K562 (cell line): ENCODE measurements around the gene DCAF16. TPM values are rescaled to one million over a fixed set of nuclear protein-coding genes. Genes with fewer than 3 reads are reported as not detected.

Source experiments
- CHD1 ChIP-seq: fragments of 200-600 bp; sonication (generic); IDR thresholded peaks from one replicate; pipeline ENCODE4 v1.6.1; 2012; ENCODE audit warnings: mild to moderate bottlenecking, moderate library complexity, low read length, inconsistent platforms
- EP400 ChIP-seq: fragments of 450-650 bp; IDR thresholded peaks from 2 replicates; pipeline ENCODE4 v1.6.1; 2017; ENCODE audit warnings: antibody characterized with exemption, mild to moderate bottlenecking, moderate library complexity
- FOXA3 ChIP-seq, 2 experiments: fragments of 450-650 bp in 1 of 2; sonication (generic) in 1 of 2; formaldehyde crosslinking; IDR thresholded peaks in 1 of 2; conservative IDR thresholded peaks in 1 of 2; 2 replicates each; pipeline versions ENCODE4 v1.4.0 to v1.8.0; 2020 to 2022; ENCODE audit warnings: mild to moderate bottlenecking in 2 of 2, missing genetic modification reagents in 1 of 2
- HNRNPLL ChIP-seq: fragments of 200-400 bp; formaldehyde crosslinking; IDR thresholded peaks from 2 replicates; pipeline ENCODE4 v1.6.1; 2017; ENCODE audit warnings: low read length, low read depth, mild to moderate bottlenecking; ENCODE audit not compliant: poor library complexity, severe bottlenecking
- MTA3 ChIP-seq: fragments of 450-650 bp; formaldehyde crosslinking; IDR thresholded peaks from 2 replicates; pipeline ENCODE4 v1.6.1; 2017; ENCODE audit warnings: mild to moderate bottlenecking, borderline replicate concordance
- NR2C2 ChIP-seq, 2 experiments: fragments of 200-800 bp in 1 of 2; sonication (Bioruptor generic) in 1 of 2; sonication (generic) in 1 of 2; formaldehyde crosslinking in 1 of 2; IDR thresholded peaks; 2 replicates each; pipeline versions ENCODE4 v1.6.1 to v1.8.0; 2016 to 2022; ENCODE audit warnings: mild to moderate bottlenecking in 1 of 2, missing compliant biosample characterization in 1 of 2, missing genetic modification characterization in 1 of 2, missing genetic modification reagents in 1 of 2
- POLR2H ChIP-seq: IDR thresholded peaks from 2 replicates; pipeline ENCODE4 v1.6.1; 2016; ENCODE audit warnings: missing genetic modification characterization, low read depth, mild to moderate bottlenecking, control low read depth, missing compliant biosample characterization, moderate library complexity
- ZBTB17 ChIP-seq: fragments of 450-650 bp; formaldehyde crosslinking; IDR thresholded peaks from 2 replicates; pipeline ENCODE4 v1.4.0; 2020; ENCODE audit warnings: mild to moderate bottlenecking
- ZNF146 ChIP-seq: IDR thresholded peaks from one replicate; pipeline ENCODE4 v1.6.1; 2018; ENCODE audit warnings: missing compliant biosample characterization; ENCODE audit not compliant: unreplicated experiment
- ZNF445 ChIP-seq: fragments of 250-450 bp; sonication (Bioruptor Pico); IDR thresholded peaks from 2 replicates; pipeline ENCODE4 v1.4.0; 2020; ENCODE audit warnings: low read depth, mild to moderate bottlenecking, moderate library complexity
- polyA plus RNA-seq, 8 experiments: library from polyadenylated mRNA; depleted of rRNA in 4 of 8; stranded (reverse) in 5 of 8; unstranded in 3 of 8; fragments of >200 nt; fragmentation: Nextera tagmentation in 2 of 8; fragmentation: Illumina TruSeq in 1 of 8; extraction: Ambion mirVana in 2 of 8; extraction: Trizol in 1 of 8; gene quantifications; 2 replicates each; pipeline versions ENCODE4 v1.2.1 to v1.2.3, GENCODE V29; 2011 to 2014; ENCODE audit warnings: inconsistent platforms in 1 of 8, missing spikeins in 1 of 8
- total RNA-seq, 7 experiments: library from RNA; depleted of rRNA in 6 of 7; stranded (reverse); fragments of >200 nt in 6 of 7; fragmentation: Illumina TruSeq in 2 of 7; extraction: Trizol in 2 of 7; gene quantifications; 2 replicates each; pipeline versions ENCODE4 v1.2.1 to v1.2.3, GENCODE V29; 2011 to 2021; ENCODE audit warnings: low replicate concordance in 1 of 7
- TF ChIP-seq, protein P1 (sequence below): fragments of 450-650 bp; IDR thresholded peaks from 2 replicates; pipeline ENCODE4 v1.6.1; 2016; ENCODE audit warnings: mild to moderate bottlenecking, moderate library complexity
- TF ChIP-seq, protein P2 (sequence below): fragments of 450-650 bp; IDR thresholded peaks from 2 replicates; pipeline ENCODE4 v1.6.1; 2016; ENCODE audit warnings: borderline replicate concordance

The DCAF16 gene
- total and polyA plus RNA-seq, 9 of the 15 experiments (the other 6 are each of a cell fraction or from before 2014, with no cell fraction given): 20.5 to 82.8 (median 67.8) TPM

DNA sequence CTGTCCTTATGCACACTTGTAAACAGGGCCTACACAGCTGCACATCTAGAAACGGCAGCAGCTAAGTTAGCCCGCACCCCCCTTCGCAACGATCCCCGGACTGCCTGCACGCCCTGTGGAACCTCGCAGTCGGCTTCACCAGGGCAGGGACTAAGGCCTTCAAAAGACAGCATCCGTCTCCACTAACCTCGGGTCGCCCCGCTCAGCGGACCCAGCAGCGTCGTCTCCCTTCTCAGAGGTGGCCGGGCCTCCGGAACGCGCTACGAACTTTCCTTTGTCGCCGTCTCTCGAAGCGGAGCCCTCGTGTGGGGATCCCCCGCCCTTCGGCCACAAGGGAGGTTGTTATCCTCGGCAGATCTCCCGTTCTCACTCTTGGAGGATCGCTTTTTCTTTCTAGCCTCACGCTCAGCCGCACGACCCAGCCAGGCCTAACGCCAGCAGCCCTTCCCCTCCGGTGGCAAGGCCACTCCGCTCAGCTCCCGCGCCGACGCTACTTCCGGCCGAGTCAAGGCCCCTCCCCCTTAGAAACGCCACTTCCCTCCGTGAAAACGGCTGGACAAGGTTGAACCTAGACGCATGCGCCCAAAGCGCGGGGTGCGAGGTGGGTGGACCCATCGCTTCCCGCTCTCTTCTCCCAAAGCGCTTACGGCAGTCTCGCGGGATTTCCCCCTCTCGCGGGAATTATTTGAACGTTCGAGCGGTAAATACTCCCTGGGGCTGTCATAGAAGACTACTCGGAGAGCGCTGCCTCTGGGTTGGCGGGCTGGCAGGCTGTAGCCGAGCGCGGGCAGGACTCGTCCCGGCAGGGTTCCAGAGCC, at the start of gene DCAF16, which contains the start of gene NCAPG (continued):
- TF ChIP-seq, protein P1, sequence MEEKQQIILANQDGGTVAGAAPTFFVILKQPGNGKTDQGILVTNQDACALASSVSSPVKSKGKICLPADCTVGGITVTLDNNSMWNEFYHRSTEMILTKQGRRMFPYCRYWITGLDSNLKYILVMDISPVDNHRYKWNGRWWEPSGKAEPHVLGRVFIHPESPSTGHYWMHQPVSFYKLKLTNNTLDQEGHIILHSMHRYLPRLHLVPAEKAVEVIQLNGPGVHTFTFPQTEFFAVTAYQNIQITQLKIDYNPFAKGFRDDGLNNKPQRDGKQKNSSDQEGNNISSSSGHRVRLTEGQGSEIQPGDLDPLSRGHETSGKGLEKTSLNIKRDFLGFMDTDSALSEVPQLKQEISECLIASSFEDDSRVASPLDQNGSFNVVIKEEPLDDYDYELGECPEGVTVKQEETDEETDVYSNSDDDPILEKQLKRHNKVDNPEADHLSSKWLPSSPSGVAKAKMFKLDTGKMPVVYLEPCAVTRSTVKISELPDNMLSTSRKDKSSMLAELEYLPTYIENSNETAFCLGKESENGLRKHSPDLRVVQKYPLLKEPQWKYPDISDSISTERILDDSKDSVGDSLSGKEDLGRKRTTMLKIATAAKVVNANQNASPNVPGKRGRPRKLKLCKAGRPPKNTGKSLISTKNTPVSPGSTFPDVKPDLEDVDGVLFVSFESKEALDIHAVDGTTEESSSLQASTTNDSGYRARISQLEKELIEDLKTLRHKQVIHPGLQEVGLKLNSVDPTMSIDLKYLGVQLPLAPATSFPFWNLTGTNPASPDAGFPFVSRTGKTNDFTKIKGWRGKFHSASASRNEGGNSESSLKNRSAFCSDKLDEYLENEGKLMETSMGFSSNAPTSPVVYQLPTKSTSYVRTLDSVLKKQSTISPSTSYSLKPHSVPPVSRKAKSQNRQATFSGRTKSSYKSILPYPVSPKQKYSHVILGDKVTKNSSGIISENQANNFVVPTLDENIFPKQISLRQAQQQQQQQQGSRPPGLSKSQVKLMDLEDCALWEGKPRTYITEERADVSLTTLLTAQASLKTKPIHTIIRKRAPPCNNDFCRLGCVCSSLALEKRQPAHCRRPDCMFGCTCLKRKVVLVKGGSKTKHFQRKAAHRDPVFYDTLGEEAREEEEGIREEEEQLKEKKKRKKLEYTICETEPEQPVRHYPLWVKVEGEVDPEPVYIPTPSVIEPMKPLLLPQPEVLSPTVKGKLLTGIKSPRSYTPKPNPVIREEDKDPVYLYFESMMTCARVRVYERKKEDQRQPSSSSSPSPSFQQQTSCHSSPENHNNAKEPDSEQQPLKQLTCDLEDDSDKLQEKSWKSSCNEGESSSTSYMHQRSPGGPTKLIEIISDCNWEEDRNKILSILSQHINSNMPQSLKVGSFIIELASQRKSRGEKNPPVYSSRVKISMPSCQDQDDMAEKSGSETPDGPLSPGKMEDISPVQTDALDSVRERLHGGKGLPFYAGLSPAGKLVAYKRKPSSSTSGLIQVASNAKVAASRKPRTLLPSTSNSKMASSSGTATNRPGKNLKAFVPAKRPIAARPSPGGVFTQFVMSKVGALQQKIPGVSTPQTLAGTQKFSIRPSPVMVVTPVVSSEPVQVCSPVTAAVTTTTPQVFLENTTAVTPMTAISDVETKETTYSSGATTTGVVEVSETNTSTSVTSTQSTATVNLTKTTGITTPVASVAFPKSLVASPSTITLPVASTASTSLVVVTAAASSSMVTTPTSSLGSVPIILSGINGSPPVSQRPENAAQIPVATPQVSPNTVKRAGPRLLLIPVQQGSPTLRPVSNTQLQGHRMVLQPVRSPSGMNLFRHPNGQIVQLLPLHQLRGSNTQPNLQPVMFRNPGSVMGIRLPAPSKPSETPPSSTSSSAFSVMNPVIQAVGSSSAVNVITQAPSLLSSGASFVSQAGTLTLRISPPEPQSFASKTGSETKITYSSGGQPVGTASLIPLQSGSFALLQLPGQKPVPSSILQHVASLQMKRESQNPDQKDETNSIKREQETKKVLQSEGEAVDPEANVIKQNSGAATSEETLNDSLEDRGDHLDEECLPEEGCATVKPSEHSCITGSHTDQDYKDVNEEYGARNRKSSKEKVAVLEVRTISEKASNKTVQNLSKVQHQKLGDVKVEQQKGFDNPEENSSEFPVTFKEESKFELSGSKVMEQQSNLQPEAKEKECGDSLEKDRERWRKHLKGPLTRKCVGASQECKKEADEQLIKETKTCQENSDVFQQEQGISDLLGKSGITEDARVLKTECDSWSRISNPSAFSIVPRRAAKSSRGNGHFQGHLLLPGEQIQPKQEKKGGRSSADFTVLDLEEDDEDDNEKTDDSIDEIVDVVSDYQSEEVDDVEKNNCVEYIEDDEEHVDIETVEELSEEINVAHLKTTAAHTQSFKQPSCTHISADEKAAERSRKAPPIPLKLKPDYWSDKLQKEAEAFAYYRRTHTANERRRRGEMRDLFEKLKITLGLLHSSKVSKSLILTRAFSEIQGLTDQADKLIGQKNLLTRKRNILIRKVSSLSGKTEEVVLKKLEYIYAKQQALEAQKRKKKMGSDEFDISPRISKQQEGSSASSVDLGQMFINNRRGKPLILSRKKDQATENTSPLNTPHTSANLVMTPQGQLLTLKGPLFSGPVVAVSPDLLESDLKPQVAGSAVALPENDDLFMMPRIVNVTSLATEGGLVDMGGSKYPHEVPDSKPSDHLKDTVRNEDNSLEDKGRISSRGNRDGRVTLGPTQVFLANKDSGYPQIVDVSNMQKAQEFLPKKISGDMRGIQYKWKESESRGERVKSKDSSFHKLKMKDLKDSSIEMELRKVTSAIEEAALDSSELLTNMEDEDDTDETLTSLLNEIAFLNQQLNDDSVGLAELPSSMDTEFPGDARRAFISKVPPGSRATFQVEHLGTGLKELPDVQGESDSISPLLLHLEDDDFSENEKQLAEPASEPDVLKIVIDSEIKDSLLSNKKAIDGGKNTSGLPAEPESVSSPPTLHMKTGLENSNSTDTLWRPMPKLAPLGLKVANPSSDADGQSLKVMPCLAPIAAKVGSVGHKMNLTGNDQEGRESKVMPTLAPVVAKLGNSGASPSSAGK: peak; percentile 91
- TF ChIP-seq ZNF445 (CRISPR knock-in tag) (no peak), POLR2H (tag) (peak; percentile 88), CHD1 (peak; percentile 15), NR2C2 (CRISPR knock-in tag; IDR thresholded peaks at IDR 0.05) (peak; percentile 8), NR2C2 (tag; IDR thresholded peaks at IDR 0.05) (no peak; the same call in 1 of the 2 replicates), FOXA3 (CRISPR knock-in tag; conservative IDR thresholded peaks at IDR 0.05 in 1 of 2, IDR thresholded peaks at IDR 0.05 in 1 of 2) (peak in 1 of 2 experiments; percentile 44; a peak in 1 of 4 replicates), EP400 (peak; percentile 93), HNRNPLL (peak; percentile 89), ZNF146 (CRISPR knock-in tag) (peak; percentile 9), ZBTB17 (0 out of 2 replicates have a peak, but pooled peaks have one; percentile 25), MTA3 (peak; percentile 53; the same call in 1 of the 2 replicates)
- TF ChIP-seq, protein P2, sequence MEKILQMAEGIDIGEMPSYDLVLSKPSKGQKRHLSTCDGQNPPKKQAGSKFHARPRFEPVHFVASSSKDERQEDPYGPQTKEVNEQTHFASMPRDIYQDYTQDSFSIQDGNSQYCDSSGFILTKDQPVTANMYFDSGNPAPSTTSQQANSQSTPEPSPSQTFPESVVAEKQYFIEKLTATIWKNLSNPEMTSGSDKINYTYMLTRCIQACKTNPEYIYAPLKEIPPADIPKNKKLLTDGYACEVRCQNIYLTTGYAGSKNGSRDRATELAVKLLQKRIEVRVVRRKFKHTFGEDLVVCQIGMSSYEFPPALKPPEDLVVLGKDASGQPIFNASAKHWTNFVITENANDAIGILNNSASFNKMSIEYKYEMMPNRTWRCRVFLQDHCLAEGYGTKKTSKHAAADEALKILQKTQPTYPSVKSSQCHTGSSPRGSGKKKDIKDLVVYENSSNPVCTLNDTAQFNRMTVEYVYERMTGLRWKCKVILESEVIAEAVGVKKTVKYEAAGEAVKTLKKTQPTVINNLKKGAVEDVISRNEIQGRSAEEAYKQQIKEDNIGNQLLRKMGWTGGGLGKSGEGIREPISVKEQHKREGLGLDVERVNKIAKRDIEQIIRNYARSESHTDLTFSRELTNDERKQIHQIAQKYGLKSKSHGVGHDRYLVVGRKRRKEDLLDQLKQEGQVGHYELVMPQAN: peak; percentile 69
